Measurements from ENCODE around the gene PLA2G4E.

DNA sequence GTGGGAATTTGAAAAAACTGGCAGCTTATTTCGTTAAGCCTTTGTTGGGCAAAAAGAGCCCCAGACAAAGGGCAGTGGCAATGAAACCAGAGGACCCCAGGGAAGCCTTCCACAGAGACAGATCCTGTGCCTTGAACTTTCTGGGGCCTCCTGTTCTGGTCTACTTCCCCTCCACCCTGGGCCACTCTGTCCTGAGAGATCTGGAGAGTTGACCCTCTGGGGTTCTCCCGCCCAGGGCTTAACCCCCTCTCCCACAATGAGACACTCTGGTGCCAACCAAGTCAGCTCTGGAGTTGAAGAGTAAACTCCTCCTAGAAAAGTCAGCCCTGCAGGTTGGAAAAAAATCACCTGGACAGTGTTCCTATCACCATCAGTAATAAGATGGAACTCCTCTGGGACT, 69.3 kb downstream of the PLA2G4E start:
- no peak for TF ChIP-seq POLR2AphosphoS5 (IDR thresholded peaks at IDR 0.05; ENCODE audit: low read depth, low read length)
- TF ChIP-seq POLR2A (IDR thresholded peaks at IDR 0.05; ENCODE audit: low read depth, low read length), result no peak
